IPS DF 4.7 (cell line): ENCODE results near the gene SHC2.
"Not testable (repeated sequence)": the region's sequence is repeated elsewhere in the genome, so short reads cannot be mapped to it uniquely, and the experiment has no call there.

ENCODE experiments used
- DNase-seq: peaks from one replicate; pipeline ENCODE4 v3.0.0-alpha.2; 2013; ENCODE audit warnings: low spot score; ENCODE audit errors: extremely low read depth

SHC2 gene

DNA sequence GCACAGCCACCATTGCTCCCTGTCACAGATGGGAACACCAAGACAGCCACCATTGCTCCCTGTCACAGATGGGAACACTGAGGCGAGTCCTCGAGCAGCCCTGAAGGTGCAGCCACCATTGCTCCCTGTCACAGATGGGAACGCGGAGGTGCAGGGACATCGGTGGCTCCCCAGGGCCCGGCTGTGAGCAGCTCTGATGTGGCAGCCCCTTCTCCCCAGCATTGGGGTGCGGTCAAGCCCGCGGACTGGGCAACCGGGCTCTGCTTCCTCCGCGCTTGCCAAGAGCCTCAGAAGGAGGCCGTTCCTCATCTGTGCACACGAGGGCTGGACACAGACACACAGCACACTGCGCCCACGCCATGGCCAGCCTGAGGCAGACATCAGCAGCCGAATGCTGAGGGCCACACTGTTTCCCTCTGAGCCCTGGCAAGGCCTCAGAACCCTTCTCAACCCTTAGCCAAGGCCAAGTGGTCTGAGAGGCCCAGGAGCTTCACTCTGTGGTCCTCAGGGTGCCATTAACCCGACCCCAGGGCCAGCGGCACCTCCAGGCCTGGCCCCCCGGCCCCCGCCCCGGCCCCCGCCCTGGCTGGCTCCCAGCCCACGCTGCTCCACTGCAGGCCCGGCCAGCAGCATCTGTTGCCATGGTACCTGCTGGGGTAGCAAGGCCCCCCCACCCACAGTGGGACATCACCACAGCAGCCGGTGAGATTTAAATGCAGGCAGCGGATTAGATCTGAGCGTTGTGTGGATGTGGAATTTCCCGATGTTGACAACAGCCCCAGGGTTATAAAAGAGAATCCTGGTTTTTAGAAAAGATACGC is 70.2 kb downstream of the SHC2 start:
- no peak for DNase-seq

DNA sequence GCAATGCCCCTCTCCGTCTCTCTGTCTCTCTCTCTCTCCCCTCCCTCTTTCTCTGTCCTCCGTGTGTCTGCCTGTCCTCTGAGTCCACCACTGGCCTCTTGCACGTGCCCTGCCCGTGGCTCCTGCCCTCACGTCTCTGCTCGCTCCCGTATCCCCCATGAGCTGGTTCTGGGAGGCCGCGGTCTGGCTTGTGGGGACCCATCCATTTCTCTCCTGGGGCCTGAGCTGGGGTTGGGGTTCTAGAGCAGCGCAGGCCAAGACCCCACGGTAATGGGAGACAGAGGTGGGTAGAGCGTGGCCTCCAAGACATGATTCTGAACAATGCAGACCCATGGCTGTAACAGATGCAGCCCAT is 70.9 kb downstream of the SHC2 start:
- no peak for DNase-seq

DNA sequence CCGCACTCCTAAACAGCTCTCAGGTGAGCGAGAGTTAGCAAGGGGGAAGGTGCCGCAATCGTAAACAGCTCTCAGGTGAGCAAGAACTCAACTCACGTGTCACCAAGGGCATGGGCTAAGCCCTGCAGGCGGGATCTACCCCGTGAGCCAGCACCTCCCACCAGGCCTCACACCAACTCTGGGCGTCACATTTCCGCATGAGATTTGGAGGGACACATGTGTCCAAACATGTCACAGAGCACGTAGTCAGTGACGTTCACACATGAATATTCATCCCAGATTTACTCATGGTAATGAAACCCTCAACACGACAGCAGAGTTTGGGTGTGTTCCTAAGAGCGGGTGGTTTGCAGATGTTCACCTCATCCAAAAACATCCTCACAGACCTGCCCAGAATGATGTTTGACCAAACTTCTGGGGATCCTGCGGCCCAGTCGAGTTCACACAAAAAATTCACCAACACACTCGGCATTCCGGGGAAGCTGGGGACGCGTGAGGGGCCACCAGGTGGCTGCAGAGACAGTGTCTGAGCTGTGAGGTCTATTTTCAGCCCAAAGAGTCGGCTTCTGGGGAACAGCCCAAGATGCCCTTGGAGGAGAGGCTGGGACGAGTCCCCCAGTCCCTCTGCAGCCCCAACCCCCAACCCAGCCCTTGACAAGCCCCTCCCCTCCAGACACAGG is 71.4 kb downstream of the SHC2 start:
- DNase-seq, result no peak

DNA sequence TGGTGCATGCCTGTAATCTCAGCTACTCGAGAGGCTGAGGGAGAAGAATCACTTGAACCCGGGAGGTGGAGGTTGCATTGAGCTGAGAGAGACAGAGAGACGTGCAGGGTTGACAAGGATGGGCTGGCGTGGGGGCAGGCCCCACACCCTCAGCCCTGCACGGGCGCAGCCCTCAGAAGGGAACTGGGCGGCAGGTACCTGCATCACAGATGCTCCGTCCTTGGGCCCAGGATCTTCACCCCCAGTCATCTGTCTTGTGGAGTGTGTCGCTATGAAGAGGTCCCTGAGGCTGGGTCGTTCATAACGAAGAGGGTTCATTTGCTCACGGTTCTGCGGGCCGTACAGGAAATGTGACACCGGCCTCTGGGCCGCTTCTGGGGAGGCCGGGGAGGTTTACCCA is 72.1 kb downstream of the SHC2 start:
- no peak for DNase-seq

DNA sequence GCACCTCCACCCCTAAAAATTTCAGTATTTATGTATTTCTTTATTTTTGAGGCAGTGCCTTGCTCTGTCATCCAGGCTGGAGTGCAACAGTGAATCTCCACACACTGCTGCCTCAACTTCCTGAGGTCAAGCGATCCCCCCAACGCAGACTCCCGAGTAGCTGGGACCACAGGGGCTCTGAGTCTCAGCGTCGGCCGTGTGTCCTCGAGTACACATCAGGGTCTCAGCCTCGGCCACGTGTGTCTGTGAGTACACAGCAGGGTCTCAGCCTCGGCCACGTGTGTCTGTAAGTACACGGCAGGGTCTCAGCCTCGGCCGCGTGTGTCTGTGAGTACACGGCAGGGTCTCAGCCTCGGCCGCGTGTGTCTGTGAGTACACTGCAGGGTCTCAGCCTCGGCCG is 73.1 kb downstream of the SHC2 start:
- no peak for DNase-seq

DNA sequence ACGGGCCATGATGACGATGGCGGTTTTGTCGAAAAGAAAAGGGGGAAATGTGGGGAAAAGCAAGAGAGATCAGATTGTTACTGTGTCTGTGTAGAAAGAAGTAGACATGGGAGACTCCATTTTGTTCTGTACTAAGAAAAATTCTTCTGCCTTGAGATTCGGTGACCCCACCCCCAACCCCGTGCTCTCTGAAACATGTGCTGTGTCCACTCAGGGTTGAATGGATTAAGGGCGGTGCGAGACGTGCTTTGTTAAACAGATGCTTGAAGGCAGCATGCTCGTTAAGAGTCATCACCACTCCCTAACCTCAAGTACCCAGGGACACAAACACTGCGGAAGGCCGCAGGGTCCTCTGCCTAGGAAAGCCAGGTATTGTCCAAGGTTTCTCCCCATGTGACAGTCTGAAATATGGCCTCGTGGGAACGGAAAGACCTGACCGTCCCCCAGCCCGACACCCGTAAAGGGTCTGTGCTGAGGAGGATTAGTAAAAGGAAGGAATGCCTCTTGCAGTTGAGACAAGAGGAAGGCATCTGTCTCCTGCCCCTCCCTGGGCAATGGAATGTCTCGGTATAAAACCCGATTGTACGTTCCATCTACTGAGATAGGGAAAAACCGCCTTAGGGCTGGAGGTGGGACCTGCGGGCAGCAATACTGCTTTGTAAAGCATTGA is 74.1 kb downstream of the SHC2 start:
- not testable (repeated sequence) for DNase-seq

DNA sequence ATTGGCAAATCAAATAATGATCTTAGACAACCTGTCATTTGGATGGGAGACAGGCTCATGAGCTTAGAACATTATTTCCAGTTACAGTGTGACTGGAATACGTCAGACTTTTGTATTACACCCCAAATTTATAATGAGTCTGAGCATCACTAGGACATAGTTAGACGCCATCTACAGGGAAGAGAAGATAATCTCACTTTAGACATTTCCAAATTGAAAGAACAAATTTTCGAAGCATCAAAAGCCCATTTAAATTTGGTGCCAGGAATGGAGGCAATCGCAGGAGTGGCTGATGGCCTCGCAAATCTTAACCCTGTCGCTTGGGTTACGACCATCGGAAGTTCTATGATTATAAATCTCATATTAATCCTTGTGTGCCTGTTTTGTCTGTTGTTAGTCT is 74.6 kb downstream of the SHC2 start:
- DNase-seq, result not testable (repeated sequence)

DNA sequence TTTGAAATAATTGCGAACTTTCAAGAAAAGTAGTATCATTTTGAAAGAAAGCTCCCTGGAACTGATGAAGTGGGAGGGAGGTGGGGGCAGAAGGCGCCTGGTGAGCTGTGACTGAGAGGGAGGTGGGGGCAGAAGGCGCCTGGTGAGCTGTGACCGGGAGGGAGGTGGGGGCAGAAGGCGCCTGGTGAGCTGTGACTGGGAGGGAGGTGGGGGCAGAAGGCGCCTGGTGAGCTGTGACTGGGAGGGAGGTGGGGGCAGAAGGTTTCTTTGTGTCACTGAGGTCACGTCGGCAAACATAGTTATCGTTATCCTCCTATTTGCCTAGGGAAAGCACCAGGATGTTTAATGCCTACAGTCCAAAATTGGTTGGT is 76.0 kb downstream of the SHC2 start:
- no peak for DNase-seq

DNA sequence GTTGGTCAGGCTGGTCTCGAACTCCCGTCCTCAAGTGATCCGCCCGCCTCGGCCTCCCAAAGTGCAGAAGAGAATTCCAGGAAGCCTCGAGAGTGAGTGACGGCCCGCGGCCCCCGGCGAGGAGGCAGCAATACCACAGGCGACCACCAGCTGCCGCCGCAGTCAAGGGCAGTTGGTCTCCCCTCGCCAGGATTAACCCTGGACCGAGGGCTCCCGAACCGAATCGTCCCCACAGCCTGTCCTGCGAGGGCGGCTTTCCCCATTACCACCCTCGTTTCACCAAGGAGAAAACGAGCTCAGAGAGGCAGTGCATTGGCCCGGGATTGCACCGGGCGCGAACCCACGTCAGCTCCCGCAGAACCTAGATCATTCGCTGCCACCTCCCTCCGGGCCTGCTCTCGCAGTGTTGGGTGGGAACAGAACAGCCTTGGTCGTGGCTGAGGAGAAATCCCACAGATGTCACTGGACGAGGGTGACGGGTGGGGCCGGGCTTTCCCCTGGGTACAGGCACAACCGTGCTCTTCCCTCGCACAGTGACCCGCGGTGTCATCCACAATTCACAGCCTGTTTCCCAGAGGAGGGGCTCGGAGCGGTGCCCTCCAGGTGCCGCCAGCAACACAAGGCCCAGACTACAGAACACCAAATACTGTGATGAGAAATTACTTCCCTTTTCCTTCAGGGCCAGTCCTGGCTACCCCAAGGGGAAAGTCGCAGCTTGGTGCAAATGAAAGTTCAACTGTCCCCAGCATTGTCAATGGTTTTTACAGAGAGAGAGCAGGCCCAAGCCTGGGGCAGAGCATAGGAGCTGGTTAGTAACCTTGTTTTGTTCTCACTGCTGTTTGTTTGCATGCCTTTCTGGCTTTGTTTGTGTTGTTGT is 76.7 kb downstream of the SHC2 start:
- peak; percentile 25 for DNase-seq

DNA sequence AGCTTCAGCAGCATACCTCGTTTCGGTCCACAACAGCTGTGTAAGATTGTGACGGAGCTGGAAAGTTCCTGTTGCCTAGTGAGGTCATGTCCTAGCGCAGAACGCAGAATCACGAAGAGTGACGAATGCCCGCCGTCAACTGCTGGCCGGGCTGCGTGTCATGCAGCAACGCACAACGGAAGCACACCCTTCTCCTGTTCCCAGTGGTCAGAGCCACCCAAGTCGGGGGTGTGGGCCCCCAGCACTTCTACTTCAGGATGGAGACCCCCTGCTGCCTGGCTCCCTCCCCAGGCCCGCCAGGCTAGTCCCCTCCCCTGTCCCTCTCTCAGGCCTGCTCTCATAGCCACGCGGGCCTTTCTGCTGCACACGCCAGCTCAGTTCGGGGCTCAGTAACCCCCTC is 77.8 kb downstream of the SHC2 start:
- DNase-seq, result no peak

DNA sequence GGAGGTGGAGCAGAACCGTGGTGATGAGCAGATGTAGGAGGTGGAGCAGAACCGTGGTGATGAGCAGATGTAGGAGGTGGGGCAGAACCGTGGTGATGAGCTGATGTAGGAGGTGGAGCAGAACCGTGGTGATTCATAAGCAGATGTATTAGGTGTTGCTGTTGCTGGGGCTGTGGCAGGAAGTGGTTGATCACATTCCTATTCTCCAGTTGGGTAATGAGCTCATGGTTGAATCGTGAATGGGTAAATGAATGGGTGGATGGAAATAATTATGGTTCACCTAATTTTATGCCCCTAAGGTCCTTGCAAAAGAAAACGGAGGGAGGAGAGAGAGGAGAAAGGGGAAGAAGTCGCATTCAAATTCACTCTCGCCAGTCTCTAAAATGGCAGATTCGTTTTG is 78.3 kb downstream of the SHC2 start:
- DNase-seq, result not testable (repeated sequence)

DNA sequence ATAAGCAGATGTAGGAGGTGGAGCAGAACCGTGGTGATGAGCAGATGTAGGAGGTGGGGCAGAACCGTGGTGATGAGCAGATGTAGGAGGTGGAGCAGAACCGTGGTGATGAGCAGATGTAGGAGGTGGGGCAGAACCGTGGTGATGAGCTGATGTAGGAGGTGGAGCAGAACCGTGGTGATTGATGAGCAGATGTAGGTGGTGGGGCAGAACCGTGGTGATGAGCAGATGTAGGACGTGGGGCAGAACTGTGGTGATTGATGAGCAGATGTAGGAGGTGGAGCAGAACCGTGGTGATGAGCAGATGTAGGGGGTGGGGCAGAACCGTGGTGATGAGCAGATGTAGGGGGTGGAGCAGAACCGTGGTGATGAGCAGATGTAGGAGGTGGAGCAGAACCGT is 78.9 kb downstream of the SHC2 start:
- DNase-seq, result not testable (repeated sequence)

DNA sequence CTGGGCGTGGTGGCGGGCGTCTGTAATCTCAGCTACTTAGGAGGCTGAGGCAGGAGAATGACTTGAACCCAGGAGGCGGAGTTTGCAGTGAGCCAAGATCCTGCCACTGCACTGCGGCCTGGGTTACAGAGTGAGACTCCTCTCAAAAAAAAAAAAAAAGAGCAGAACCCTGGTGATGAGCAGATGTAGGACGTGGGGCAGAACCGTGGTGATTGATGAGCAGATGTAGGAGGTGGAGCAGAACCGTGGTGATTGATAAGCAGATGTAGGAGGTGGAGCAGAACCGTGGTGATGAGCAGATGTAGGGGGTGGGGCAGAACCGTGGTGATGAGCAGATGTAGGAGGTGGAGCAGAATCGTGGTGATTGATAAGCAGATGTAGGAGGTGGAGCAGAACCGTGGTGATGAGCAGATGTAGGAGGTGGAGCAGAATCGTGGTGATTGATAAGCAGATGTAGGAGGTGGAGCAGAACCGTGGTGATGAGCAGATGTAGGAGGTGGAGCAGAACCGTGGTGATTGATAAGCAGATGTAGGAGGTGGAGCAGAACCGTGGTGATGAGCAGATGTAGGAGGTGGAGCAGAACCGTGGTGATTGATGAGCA is 80.1 kb downstream of the SHC2 start:
- DNase-seq, result not testable (repeated sequence)

DNA sequence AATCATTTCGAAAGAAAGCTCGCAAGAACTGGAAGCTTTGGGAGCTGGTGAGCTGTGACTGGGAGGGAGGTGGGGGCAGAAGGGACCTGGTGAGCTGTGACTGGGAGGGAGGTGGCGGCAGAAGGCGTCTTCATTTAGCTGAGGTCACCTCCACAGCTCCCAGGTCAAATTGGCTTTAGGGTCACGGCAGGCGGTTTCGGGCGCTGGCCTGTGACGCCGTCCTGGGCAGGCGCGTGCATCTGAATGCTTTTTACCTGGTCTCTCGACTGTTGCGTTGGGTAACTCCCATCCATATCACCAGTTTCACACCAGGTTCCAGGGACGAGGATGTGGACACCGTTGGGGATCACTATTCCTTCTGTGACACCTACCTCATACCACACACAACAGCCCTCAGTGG is 81.0 kb downstream of the SHC2 start:
- DNase-seq, result no peak

DNA sequence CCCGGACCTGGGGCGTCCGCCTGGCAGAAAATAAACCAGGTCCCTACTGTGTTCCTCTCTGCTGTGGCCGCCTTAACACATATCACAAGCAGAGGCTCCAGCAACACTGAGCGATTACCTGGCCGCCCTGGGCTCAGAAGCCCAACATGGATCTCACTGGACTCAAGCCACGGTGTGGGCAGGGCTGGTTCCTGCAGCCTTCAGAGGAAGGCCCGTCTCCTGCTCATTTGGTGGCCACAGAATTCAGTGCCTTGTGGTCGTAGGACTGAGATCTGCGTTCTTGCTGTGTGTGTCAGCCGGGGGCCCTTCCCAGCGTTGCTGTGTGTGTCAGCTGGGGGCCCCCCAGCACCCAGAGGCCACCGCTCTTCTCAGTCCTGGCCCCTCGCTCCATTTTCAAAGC is 82.1 kb downstream of the SHC2 start:
- no peak for DNase-seq

DNA sequence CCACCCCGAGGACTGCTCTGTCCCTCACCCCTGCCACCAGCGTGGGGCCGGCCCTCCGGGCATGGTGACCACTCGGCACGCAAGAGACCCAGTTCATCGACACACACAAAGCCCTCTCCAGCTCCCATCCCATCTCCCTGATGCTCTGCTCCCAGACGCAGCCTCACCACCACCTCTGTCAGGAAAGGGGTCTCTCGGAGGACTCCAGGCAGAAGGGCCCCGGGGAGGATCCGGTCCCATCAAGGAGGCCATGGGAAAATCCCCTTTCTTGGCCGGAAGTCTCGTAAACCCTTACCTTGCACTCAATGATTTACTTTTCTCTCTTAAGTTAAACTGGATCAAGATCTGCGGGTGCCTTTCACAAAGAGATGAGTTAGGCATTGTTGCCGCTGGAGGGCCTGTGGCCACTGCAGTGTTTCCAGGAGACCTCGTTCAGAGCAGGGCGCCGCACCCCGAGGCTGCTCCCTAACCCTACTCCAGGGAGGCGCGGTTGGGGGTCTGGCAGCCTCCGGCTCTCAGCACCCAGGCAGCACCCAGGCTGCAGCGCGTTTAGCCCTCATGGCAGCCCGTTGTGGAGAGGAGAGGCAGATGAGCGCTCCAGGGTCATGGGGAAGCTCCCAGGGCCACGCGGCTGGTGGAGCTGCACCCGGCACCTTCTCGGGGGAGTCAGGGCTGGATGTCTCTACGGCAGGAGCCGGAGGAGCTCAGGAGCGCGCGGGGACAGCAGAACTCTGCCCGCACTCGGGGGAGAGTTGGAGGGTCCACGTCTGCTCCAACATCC is 82.8 kb downstream of the SHC2 start:
- no peak for DNase-seq

DNA sequence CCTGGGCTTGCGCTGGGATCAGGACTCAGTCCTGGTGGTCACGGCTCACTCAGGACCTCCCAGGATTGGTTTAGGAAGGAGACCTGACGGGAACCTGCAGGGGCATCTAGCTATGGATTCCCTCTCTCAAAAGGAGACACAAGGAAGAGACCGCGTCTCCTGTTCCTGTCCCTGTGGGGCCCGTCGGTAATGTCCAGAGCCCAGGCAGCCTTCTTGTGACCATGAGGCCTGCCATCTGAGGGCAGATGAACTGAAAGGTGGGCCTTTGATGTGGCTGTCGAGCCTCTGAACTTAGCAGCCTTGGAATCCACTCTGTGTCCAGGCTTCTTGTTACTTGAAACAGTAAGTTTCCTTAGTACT is 84.7 kb downstream of the SHC2 start:
- no peak for DNase-seq

DNA sequence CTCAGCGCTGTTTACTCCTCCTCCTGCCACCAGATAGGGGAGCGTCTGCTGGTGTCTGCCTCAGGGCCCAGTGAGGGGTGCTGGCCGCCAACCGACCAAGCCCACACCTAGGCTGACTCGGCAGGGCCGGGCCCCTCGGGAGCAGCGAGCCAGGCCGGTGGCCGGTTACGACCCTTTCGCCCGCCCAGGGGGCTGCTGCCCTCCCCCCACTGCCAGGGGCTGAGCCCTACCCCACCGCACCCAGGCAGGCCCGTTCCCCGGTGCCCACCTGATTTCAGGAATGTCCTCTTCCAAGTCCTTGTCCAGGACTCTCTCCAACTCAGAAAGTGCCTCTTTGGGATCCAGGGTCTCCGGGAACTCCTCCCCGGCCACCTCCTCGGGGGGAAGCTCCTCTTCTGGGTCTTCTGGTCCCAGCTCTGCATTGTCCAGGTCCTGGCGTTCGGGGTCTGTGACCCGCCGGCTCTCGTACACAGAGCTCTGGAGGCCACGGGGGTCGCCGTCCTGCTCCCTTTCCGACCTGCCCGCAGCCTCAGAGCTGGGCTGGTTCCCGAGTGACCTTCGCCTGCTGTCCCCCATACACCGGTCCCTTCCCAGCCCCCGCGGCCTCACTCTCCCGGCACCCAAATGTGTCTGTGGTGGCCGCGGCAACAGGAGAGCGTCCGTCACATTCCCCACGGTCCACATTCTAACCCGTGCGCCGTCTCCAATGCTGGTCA is 85.3 kb downstream of the SHC2 start:
- DNase-seq, result no peak

DNA sequence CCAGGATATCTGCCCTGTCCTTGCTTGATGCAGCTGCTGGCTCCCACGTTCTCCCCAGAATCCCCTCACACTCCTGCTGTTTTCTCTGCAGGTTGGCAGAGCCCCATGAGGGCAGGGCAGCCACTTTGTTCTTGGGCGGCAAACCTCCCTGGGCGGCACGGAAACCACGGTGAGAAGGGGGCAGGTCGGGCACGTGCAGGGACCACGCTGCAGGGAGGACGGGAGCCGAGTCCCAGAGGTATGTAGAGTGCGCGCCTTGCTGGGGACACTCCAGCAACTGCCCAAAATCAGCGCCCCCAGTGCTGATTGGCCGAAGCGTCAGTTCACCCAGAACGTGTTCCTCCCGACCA is 86.0 kb downstream of the SHC2 start:
- DNase-seq, result no peak
